Measurements from ENCODE around the gene PEA15.
A peak's percentile ranks its signal among the peaks of the same experiment; 100 is the strongest.

PEA15 gene

GRCh38 chr1:160192234-160192633, 12.9 kb upstream of the PEA15 start:
- Histone ChIP-seq H3K4me1 (ENCODE audit: insufficient read depth, insufficient read length) (peaks cover 21% of the 10 kb centered on the region), H3K9ac (ENCODE audit: insufficient read length, low read depth) (no peak overlapping the region), H3K27me3 (ENCODE audit: insufficient read depth, insufficient read length) (no peaks in the 10 kb centered on the region), H3K4me3 (ENCODE audit: insufficient read length, low read depth) (no peak overlapping the region), H3K9me3 (ENCODE audit: insufficient read depth, low read length) (no peaks in the 10 kb centered on the region), H3K36me3 (ENCODE audit: insufficient read depth, insufficient read length, low read length) (no peaks in the 10 kb centered on the region)
- no peak for DNase-seq (ENCODE audit: low read depth, low spot score)
- TF ChIP-seq YY1 (IDR thresholded peaks at IDR 0.05; ENCODE audit: insufficient read depth, insufficient read length) (no peak), ZNF274 (IDR thresholded peaks at IDR 0.05; ENCODE audit: low read depth, low read length) (no peak), SUZ12 (IDR thresholded peaks at IDR 0.05; ENCODE audit: extremely low read depth, insufficient read depth, insufficient read length) (no peak)

GRCh38 chr1:160193091-160193819, 11.9 kb upstream of the PEA15 start:
- Histone ChIP-seq H3K27me3 (ENCODE audit: insufficient read depth, insufficient read length) (no peaks in the 10 kb centered on the region), H3K4me1 (ENCODE audit: insufficient read depth, insufficient read length) (peaks cover 21% of the 10 kb centered on the region), H3K9me3 (ENCODE audit: insufficient read depth, low read length) (no peaks in the 10 kb centered on the region), H3K4me3 (ENCODE audit: insufficient read length, low read depth) (no peak overlapping the region), H3K9ac (ENCODE audit: insufficient read length, low read depth) (no peak overlapping the region), H3K36me3 (ENCODE audit: insufficient read depth, insufficient read length, low read length) (no peaks in the 10 kb centered on the region)
- TF ChIP-seq YY1 (IDR thresholded peaks at IDR 0.05; ENCODE audit: insufficient read depth, insufficient read length) (no peak), SUZ12 (IDR thresholded peaks at IDR 0.05; ENCODE audit: extremely low read depth, insufficient read depth, insufficient read length) (no peak), ZNF274 (IDR thresholded peaks at IDR 0.05; ENCODE audit: low read depth, low read length) (no peak)
- peak; percentile 94 for DNase-seq (ENCODE audit: low read depth, low spot score)

GRCh38 chr1:160193832-160194736, 11.1 kb upstream of the PEA15 start:
- Histone ChIP-seq H3K4me3 (ENCODE audit: insufficient read length, low read depth) (no peak overlapping the region), H3K36me3 (ENCODE audit: insufficient read depth, insufficient read length, low read length) (no peaks in the 10 kb centered on the region), H3K9ac (ENCODE audit: insufficient read length, low read depth) (no peak overlapping the region), H3K9me3 (ENCODE audit: insufficient read depth, low read length) (no peaks in the 10 kb centered on the region), H3K4me1 (ENCODE audit: insufficient read depth, insufficient read length) (peaks cover 19% of the 10 kb centered on the region), H3K27me3 (ENCODE audit: insufficient read depth, insufficient read length) (no peaks in the 10 kb centered on the region)
- TF ChIP-seq SUZ12 (IDR thresholded peaks at IDR 0.05; ENCODE audit: extremely low read depth, insufficient read depth, insufficient read length) (no peak), ZNF274 (IDR thresholded peaks at IDR 0.05; ENCODE audit: low read depth, low read length) (no peak), YY1 (IDR thresholded peaks at IDR 0.05; ENCODE audit: insufficient read depth, insufficient read length) (no peak)
- no peak for DNase-seq (ENCODE audit: low read depth, low spot score)

DNA sequence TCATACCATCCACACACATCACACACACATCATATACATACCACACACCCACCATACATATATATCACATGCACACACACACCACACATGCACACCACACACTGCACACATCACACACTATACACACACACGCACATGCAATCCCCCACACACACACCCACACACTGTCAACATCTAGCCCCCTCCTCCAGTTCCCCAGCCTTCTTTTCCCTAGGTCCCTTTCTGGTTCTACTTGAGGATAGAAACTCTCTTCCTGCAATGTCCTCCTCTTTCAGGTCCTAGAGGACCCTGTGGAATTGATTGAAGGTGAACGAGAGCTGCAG, 10.5 kb upstream of the PEA15 start:
- Histone ChIP-seq H3K36me3 (ENCODE audit: insufficient read depth, insufficient read length, low read length) (no peaks in the 10 kb centered on the region), H3K4me1 (ENCODE audit: insufficient read depth, insufficient read length) (peaks cover 15% of the 10 kb centered on the region), H3K4me3 (ENCODE audit: insufficient read length, low read depth) (no peak overlapping the region), H3K9ac (ENCODE audit: insufficient read length, low read depth) (no peak overlapping the region), H3K9me3 (ENCODE audit: insufficient read depth, low read length) (no peaks in the 10 kb centered on the region), H3K27me3 (ENCODE audit: insufficient read depth, insufficient read length) (no peaks in the 10 kb centered on the region)
- no peak for DNase-seq (ENCODE audit: low read depth, low spot score)
- TF ChIP-seq YY1 (IDR thresholded peaks at IDR 0.05; ENCODE audit: insufficient read depth, insufficient read length) (no peak), SUZ12 (IDR thresholded peaks at IDR 0.05; ENCODE audit: extremely low read depth, insufficient read depth, insufficient read length) (no peak), ZNF274 (IDR thresholded peaks at IDR 0.05; ENCODE audit: low read depth, low read length) (no peak)

DNA sequence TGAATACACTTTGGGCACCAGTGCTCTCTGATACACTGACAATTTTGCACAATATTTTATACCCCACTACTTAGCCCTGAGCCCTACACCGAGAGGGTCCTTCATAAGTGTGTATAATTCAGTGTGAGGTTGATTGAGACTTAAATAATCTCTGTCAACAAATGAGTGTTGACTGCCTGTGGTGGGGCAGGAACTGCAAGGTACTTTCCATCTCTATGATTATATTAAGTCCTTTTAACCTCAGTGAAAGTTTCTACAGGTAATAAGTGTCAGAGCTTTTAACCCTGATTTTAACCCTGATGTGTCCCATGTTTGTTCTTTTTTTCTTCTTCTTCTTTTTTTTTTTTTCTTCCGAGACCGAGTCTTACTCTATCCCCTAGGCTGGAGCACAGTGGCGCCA, 9.0 kb upstream of the PEA15 start:
- H3K27me3 ChIP-seq (ENCODE audit: insufficient read depth, insufficient read length), result peaks cover 2% of the 10 kb centered on the region
- H3K9ac ChIP-seq (ENCODE audit: insufficient read length, low read depth), result no peak overlapping the region
- no peaks in the 10 kb centered on the region for H3K36me3 ChIP-seq (ENCODE audit: insufficient read depth, insufficient read length, low read length)
- H3K9me3 ChIP-seq (ENCODE audit: insufficient read depth, low read length), result no peaks in the 10 kb centered on the region
- DNase-seq (ENCODE audit: low read depth, low spot score), result no peak
- H3K4me1 ChIP-seq (ENCODE audit: insufficient read depth, insufficient read length), result peaks cover 15% of the 10 kb centered on the region
- TF ChIP-seq YY1 (IDR thresholded peaks at IDR 0.05; ENCODE audit: insufficient read depth, insufficient read length) (no peak), SUZ12 (IDR thresholded peaks at IDR 0.05; ENCODE audit: extremely low read depth, insufficient read depth, insufficient read length) (no peak), ZNF274 (IDR thresholded peaks at IDR 0.05; ENCODE audit: low read depth, low read length) (no peak)
- no peak overlapping the region for H3K4me3 ChIP-seq (ENCODE audit: insufficient read length, low read depth)

GRCh38 chr1:160197231-160197630, 8.0 kb upstream of the PEA15 start:
- Histone ChIP-seq H3K9me3 (ENCODE audit: insufficient read depth, low read length) (no peaks in the 10 kb centered on the region), H3K27me3 (ENCODE audit: insufficient read depth, insufficient read length) (peaks cover 3% of the 10 kb centered on the region), H3K4me3 (ENCODE audit: insufficient read length, low read depth) (no peak overlapping the region), H3K36me3 (ENCODE audit: insufficient read depth, insufficient read length, low read length) (no peaks in the 10 kb centered on the region), H3K9ac (ENCODE audit: insufficient read length, low read depth) (no peak overlapping the region), H3K4me1 (ENCODE audit: insufficient read depth, insufficient read length) (peaks cover 9% of the 10 kb centered on the region)
- TF ChIP-seq SUZ12 (IDR thresholded peaks at IDR 0.05; ENCODE audit: extremely low read depth, insufficient read depth, insufficient read length) (no peak), YY1 (IDR thresholded peaks at IDR 0.05; ENCODE audit: insufficient read depth, insufficient read length) (no peak), ZNF274 (IDR thresholded peaks at IDR 0.05; ENCODE audit: low read depth, low read length) (no peak)
- no peak for DNase-seq (ENCODE audit: low read depth, low spot score)

GRCh38 chr1:160200786-160201185, 4.4 kb upstream of the PEA15 start:
- Histone ChIP-seq H3K9ac (ENCODE audit: insufficient read length, low read depth) (no peak overlapping the region), H3K9me3 (ENCODE audit: insufficient read depth, low read length) (no peaks in the 10 kb centered on the region), H3K4me3 (ENCODE audit: insufficient read length, low read depth) (no peak overlapping the region), H3K36me3 (ENCODE audit: insufficient read depth, insufficient read length, low read length) (peaks cover 3% of the 10 kb centered on the region), H3K4me1 (ENCODE audit: insufficient read depth, insufficient read length) (peaks cover 8% of the 10 kb centered on the region), H3K27me3 (ENCODE audit: insufficient read depth, insufficient read length) (peaks cover 3% of the 10 kb centered on the region)
- DNase-seq (ENCODE audit: low read depth, low spot score), result no peak
- TF ChIP-seq YY1 (IDR thresholded peaks at IDR 0.05; ENCODE audit: insufficient read depth, insufficient read length) (no peak), SUZ12 (IDR thresholded peaks at IDR 0.05; ENCODE audit: extremely low read depth, insufficient read depth, insufficient read length) (no peak), ZNF274 (IDR thresholded peaks at IDR 0.05; ENCODE audit: low read depth, low read length) (no peak)

All from NT2/D1 (cell line).